GM19328 (cell line): ENCODE measurements around the gene IFTAP.
"Not testable (repeated sequence)": the region's sequence is repeated elsewhere in the genome, so short reads cannot be mapped to it uniquely, and the experiment has no call there.

Experiments
- ATAC-seq: cut with Tn5 transposase; IDR thresholded peaks from one replicate; pipeline ENCODE4 v1.9.1; 2021; ENCODE audit warnings: mild to moderate bottlenecking, moderate library complexity; ENCODE audit not compliant: unreplicated experiment

Gene IFTAP

GRCh38 chr11:36635066-36635862, 41.0 kb downstream of the IFTAP start:
- ATAC-seq, result no peak

- no peak for ATAC-seq
Observed at GRCh38 chr11:36638556-36638955, 44.3 kb downstream of the IFTAP start.

DNA sequence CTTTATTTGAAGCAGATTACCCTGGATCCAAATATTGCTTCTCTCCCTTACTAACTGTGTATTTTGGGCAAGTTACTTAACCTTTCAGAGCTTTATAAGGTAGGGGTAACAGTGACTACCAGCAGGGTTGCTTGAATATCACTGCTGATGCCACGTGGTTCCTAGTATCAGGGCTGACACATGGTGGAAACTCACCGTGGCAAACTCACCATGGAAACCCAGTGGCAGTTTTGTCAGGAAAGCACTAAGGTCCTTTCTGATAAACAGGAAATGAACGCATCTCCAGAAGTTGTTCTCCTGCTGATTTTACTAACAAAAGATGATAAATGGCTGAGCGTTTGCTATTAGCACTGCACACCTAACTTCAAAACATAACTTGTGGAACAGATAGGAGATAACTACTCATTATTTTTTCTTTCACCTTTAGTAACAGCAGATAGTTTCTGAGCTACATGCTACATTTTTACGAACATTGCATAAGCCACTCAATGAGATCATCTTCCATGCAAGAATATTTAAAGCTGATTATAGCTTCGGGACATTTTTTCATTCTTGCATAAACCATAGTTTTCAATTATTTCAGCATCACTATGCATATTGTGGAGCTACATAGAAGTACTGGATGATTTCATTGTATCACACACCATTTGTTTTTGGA, 63.4 kb downstream of the IFTAP start:
- ATAC-seq, result no peak

DNA sequence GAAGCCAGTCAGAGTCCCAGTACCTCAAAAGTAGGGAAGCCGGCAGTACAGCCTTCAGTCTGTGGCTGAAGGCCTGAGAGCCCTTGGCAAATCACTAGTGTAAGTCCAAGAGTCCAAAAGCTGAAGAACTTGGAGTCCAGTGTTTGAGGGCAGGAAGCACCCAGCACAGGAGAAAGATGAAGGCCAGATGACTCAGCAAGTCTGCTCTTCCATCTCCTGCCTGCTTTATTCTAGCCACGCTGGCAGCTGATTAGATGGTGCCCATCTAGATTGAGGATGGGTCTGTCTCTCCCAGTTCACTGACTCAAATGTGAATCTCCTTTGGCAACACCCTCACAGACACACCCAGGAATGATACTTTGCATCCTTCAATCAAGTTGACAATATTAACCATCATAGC, 67.1 kb downstream of the IFTAP start:
- ATAC-seq, result not testable (repeated sequence)

- no peak for ATAC-seq
Observed at GRCh38 chr11:36672815-36673450, 78.6 kb downstream of the IFTAP start.

GRCh38 chr11:36679547-36679946, 85.2 kb downstream of the IFTAP start:
- ATAC-seq, result not testable (repeated sequence)

DNA sequence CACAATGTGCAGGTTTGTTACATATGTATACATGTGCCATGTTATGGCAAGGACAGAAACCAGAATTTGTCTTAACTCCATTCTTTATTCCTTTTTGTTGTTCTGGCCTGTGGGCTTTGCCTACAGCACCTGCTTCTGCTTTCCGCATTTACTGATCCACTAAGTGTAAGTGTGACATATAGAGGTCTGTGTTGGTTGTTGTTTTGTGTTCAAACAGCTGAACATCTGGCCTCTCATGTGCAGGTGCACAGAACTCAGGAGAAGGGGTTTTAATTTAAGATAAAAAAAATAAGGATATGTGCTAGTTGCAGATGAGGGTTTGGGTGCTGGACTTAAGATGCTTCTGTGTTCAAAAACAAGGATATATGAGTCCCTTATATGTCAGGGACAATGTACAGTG, 89.5 kb downstream of the IFTAP start:
- no peak for ATAC-seq

GRCh38 chr11:36684840-36685801, 90.8 kb downstream of the IFTAP start:
- ATAC-seq, result peak; percentile 57

DNA sequence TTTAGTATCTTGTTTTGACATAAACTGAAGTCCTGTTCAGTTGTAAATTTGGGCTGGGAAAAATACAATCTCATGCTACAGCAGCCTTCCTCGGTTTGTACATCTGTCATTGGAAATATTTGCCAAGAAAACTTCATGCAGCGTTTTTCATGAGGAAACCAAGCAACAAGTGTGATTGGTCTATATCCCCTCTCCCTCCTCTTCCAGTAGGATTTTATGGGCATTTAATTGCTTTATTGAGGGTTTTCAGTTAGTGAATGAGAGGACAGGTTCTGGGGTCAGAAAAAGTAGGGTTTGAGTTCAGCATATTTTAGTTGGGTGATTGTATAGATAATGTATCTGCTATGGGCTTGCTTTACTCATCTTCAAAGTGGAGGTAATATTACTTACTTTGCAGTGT, 93.8 kb downstream of the IFTAP start:
- no peak for ATAC-seq

DNA sequence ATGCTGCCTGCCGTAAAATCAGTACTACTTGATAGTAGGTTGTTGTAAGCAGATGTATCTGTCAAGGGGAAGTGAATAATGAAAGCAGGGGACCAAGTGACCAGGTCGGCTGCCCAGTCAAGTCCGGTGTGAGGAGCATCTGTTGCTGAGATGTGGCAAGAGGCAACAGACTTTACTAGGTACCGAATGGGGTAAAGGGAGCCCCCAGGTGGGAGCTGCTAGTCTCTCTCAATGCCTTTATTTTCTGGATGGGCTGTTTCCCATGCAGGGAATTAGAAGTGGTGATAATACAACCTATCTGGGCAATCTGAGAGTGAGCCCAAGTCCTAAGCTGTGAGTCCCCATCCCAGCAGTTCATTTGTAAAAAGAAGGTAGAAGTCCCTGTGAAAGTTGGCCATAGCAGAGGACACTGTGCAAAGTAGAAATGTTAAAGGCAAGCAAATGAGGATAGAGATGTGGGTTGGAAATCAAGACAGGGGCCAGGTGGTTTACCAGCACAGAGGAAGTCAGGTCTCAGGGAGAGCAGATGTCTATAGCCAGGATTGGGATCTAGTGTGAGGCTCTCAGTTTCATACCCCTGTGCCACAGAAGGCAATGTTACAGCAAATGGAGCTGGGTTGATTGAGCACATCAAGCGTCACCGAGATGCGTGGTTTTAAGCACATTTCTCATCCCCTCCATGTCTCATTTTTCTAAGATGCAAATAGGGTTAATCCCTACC, 94.4 kb downstream of the IFTAP start:
- no peak for ATAC-seq

GRCh38 chr11:36689442-36689841, 95.1 kb downstream of the IFTAP start:
- no peak for ATAC-seq

- no peak for ATAC-seq
Observed at GRCh38 chr11:36692704-36693103, 98.4 kb downstream of the IFTAP start.

GRCh38 chr11:36693139-36693843, 99.0 kb downstream of the IFTAP start:
- no peak for ATAC-seq

GRCh38 chr11:36695111-36695510, 100.8 kb downstream of the IFTAP start:
- ATAC-seq, result no peak

DNA sequence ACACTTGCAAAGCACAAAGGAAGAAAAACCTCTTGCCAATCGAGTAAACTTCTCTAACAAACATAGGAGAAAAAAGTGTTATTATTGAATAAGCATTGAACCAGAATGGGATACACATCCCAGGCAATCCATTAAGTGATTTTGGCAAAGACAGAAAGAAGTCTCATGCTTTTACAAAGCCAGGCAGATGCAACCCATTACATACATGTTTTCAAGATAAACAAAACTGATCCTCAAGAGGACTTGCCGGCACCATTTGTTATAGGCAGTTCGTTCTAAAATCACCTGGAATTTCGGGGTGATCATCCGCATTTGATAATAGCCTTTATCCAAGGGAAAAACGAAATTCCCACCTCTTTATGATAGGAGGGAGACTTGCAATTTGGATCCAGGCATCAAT, 101.3 kb downstream of the IFTAP start:
- no peak for ATAC-seq

GRCh38 chr11:36696550-36696949, 102.2 kb downstream of the IFTAP start:
- no peak for ATAC-seq

DNA sequence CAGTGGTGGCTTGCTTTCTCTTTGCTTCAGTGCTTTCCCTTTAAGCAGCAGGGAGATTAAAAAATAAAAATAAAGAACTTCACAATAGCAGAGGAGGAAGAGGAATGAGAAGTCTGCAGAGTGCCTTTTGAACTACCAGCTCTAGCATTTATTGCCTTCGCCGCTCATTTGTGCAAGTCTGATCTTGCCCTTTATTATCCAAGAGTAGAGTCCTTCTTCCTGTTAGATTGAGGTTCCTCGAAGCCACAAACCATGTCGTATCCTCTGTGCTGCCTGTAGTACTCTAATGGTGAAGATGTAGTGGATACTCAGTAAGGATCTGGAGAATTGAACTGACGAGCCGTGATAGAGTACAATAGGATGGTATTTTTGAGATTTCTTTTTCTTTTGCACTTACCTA, 105.0 kb downstream of the IFTAP start:
- ATAC-seq, result no peak

- ATAC-seq, result no peak
Observed at GRCh38 chr11:36700246-36700645, 105.9 kb downstream of the IFTAP start.

DNA sequence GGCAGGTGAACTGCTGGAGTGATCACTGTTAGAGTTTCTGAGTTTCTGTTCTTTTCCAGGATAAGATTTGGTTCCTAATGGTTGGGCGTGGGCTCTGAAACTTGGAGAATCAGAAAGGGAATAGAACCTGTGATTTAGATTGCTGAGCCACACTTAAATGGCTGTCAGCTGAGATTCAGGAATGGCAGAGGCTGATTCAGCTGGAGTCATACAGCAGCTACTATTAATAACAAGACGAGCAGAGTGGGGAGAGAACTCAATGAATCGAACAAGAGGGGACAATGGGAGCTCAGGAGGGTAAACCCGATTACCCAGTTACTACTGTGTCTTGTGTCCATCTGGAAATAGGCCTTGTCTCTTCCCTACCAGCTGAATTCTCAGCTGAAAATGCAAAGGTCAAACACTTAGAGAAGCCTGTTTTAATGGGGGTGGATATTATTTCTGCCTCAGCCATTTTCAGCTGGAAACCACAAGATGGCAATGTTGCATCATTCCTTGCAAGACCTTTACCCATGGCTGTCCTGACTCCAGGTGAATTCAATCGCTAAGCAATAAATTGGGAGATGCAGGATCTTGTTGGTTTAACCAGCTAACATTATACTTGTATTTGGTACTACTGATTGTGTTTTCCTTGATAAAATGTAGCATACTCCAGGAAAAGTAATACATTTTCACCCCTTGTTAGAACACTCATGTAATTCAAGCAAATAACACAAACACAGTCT, 108.2 kb downstream of the IFTAP start:
- peak; percentile 71 for ATAC-seq
